WTC11 (cell line): ENCODE results near the gene ZNF30. TPM values are rescaled to one million over a fixed set of nuclear protein-coding genes. Genes with fewer than 3 reads are reported as not detected.

ENCODE experiments used
- ATAC-seq: fragments of 200-7000 bp; cut with Tn5 transposase; 2 replicates; pipeline ENCODE4 v1.10.0; 2021; ENCODE audit warnings: mild to moderate bottlenecking, moderate library complexity
- CTCF ChIA-PET: fragments of 300-600 bp; sonication (Branson Sonifier 250); formaldehyde crosslinking; loops from one replicate; lab custom pipeline; 2021; ENCODE audit warnings: antibody characterized with exemption; lab: Charles Lee
- POLR2A ChIA-PET: fragments of 350-600 bp; sonication (Branson Sonifier 250); formaldehyde crosslinking; loops from one replicate; lab custom pipeline; 2021; ENCODE audit warnings: antibody characterized with exemption; lab: Charles Lee
- DNase-seq: peaks from one replicate; pipeline ENCODE4 v3.0.0; 2021; ENCODE audit warnings: low spot score
- H3K27ac Mint-ChIP-seq: 2 replicates; pipeline ENCODE4 v1.8.0; 2021; ENCODE audit warnings: mixed read lengths
- H3K27me3 Mint-ChIP-seq: 2 replicates; pipeline ENCODE4 v1.8.0; 2021; ENCODE audit warnings: low read depth, mild to moderate bottlenecking, moderate library complexity, mixed read lengths
- H3K36me3 Mint-ChIP-seq: 2 replicates; pipeline ENCODE4 v1.8.0; 2021; ENCODE audit warnings: mixed read lengths
- H3K4me1 Mint-ChIP-seq: 2 replicates; pipeline ENCODE4 v1.8.0; 2022; ENCODE audit warnings: mixed read lengths
- H3K4me3 Mint-ChIP-seq: 2 replicates; pipeline ENCODE4 v1.8.0; 2021; ENCODE audit warnings: mild to moderate bottlenecking, moderate library complexity, mixed read lengths
- H3K9me3 Mint-ChIP-seq: 2 replicates; pipeline ENCODE4 v1.8.0; 2021; ENCODE audit warnings: mixed read lengths
- AR ChIP-seq: fragments of 250-450 bp; sonication (Bioruptor Pico); IDR thresholded peaks from 2 replicates; pipeline ENCODE4 v1.9.0; 2021; ENCODE audit warnings: mild to moderate bottlenecking
- ARID4B ChIP-seq: sonication (generic); formaldehyde crosslinking; IDR thresholded peaks from 2 replicates; pipeline ENCODE4 v1.8.0; 2023; ENCODE audit warnings: missing genetic modification reagents, mild to moderate bottlenecking, borderline replicate concordance
- CBFB ChIP-seq: sonication (generic); formaldehyde crosslinking; IDR thresholded peaks from 2 replicates; pipeline ENCODE4 v1.8.1; 2022; ENCODE audit warnings: mild to moderate bottlenecking, low read depth, missing genetic modification reagents
- CREB1 ChIP-seq: sonication (generic); formaldehyde crosslinking; IDR thresholded peaks from 2 replicates; pipeline ENCODE4 v1.8.0; 2023; ENCODE audit warnings: mild to moderate bottlenecking, missing genetic modification reagents
- FOXJ3 ChIP-seq: sonication (generic); formaldehyde crosslinking; IDR thresholded peaks from 2 replicates; pipeline ENCODE4 v1.9.0; 2021; ENCODE audit warnings: missing genetic modification reagents, mild to moderate bottlenecking, borderline replicate concordance
- GRHL2 ChIP-seq: fragments of 250-450 bp; sonication (Bioruptor Pico); IDR thresholded peaks from 2 replicates; pipeline ENCODE4 v1.8.0; 2022; ENCODE audit warnings: mild to moderate bottlenecking, moderate library complexity; ENCODE audit not compliant: insufficient replicate concordance, severe bottlenecking
- HMGXB4 ChIP-seq: sonication (generic); formaldehyde crosslinking; IDR thresholded peaks from 2 replicates; pipeline ENCODE4 v1.8.1; 2023; ENCODE audit warnings: mild to moderate bottlenecking, moderate library complexity, missing genetic modification reagents
- MXD4 ChIP-seq: fragments of 250-450 bp; sonication (Bioruptor Pico); IDR thresholded peaks from 2 replicates; pipeline ENCODE4 v1.8.0; 2021; ENCODE audit warnings: mild to moderate bottlenecking, moderate library complexity, borderline replicate concordance
- NR3C1 ChIP-seq: sonication (generic); formaldehyde crosslinking; conservative IDR thresholded peaks from 2 replicates; pipeline ENCODE4 v1.8.1; 2023; ENCODE audit warnings: low read depth, mild to moderate bottlenecking, missing genetic modification reagents
- TCF7 ChIP-seq: sonication (generic); formaldehyde crosslinking; IDR thresholded peaks from 2 replicates; pipeline ENCODE4 v1.8.0; 2022; ENCODE audit warnings: mild to moderate bottlenecking, low read depth, missing genetic modification reagents, moderate library complexity
- USF1 ChIP-seq: sonication (generic); formaldehyde crosslinking; IDR thresholded peaks from 2 replicates; pipeline ENCODE4 v1.8.0; 2022; ENCODE audit warnings: mild to moderate bottlenecking, missing genetic modification reagents
- total RNA-seq: library from RNA; stranded (reverse); gene quantifications from 3 replicates; pipeline ENCODE4 v1.2.3, GENCODE V29; 2021
- TF ChIP-seq, protein P1 (sequence below): fragments of 250-450 bp; sonication (Bioruptor Pico); IDR thresholded peaks from 2 replicates; pipeline ENCODE4 v1.9.0; 2021; ENCODE audit warnings: mild to moderate bottlenecking, borderline replicate concordance
- TF ChIP-seq, protein P2 (sequence below): fragments of 250-450 bp; sonication (Bioruptor Pico); IDR thresholded peaks from 2 replicates; pipeline ENCODE4 v1.9.0; 2021; ENCODE audit warnings: moderate library complexity, mild to moderate bottlenecking, inconsistent platforms, borderline replicate concordance

The ZNF30 gene
- total RNA-seq, 1 experiment from 2014 or later = 5.4 TPM

- no peak for TF ChIP-seq ARID4B (CRISPR knock-in tag)
Observed at GRCh38 chr19:34953092-34953491, 26.4 kb downstream of the ZNF30 start (continued).

- CTCF ChIA-PET = no interaction called here
- Mint-ChIP-seq H3K4me1 (peaks cover 14% of the 10 kb centered on the region), H3K9me3 (peaks cover 66% of the 10 kb centered on the region), H3K4me3 (no peak overlapping the region), H3K36me3 (peaks cover 83% of the 10 kb centered on the region), H3K27ac (no peak overlapping the region), H3K27me3 (peaks cover 22% of the 10 kb centered on the region)
- TF ChIP-seq GRHL2 (CRISPR knock-in tag) (no peak), FOXJ3 (no peak), AR (no peak), TCF7 (CRISPR knock-in tag) (no peak), NR3C1 (CRISPR knock-in tag) (no peak), MXD4 (CRISPR knock-in tag) (no peak), HMGXB4 (CRISPR knock-in tag) (no peak), CBFB (no peak), USF1 (no peak), CREB1 (no peak)
- TF ChIP-seq, protein P1, sequence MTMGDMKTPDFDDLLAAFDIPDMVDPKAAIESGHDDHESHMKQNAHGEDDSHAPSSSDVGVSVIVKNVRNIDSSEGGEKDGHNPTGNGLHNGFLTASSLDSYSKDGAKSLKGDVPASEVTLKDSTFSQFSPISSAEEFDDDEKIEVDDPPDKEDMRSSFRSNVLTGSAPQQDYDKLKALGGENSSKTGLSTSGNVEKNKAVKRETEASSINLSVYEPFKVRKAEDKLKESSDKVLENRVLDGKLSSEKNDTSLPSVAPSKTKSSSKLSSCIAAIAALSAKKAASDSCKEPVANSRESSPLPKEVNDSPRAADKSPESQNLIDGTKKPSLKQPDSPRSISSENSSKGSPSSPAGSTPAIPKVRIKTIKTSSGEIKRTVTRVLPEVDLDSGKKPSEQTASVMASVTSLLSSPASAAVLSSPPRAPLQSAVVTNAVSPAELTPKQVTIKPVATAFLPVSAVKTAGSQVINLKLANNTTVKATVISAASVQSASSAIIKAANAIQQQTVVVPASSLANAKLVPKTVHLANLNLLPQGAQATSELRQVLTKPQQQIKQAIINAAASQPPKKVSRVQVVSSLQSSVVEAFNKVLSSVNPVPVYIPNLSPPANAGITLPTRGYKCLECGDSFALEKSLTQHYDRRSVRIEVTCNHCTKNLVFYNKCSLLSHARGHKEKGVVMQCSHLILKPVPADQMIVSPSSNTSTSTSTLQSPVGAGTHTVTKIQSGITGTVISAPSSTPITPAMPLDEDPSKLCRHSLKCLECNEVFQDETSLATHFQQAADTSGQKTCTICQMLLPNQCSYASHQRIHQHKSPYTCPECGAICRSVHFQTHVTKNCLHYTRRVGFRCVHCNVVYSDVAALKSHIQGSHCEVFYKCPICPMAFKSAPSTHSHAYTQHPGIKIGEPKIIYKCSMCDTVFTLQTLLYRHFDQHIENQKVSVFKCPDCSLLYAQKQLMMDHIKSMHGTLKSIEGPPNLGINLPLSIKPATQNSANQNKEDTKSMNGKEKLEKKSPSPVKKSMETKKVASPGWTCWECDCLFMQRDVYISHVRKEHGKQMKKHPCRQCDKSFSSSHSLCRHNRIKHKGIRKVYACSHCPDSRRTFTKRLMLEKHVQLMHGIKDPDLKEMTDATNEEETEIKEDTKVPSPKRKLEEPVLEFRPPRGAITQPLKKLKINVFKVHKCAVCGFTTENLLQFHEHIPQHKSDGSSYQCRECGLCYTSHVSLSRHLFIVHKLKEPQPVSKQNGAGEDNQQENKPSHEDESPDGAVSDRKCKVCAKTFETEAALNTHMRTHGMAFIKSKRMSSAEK (CRISPR knock-in tag) = no peak
- TF ChIP-seq, protein P2, sequence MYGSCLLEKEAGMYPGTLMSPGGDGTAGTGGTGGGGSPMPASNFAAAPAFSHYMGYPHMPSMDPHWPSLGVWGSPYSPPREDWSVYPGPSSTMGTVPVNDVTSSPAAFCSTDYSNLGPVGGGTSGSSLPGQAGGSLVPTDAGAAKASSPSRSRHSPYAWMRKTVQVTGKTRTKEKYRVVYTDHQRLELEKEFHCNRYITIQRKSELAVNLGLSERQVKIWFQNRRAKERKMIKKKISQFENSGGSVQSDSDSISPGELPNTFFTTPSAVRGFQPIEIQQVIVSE = no peak
- POLR2A ChIA-PET = no interaction called here
- DNase-seq = no peak
- ATAC-seq = no peak
Observed at GRCh38 chr19:34957830-34958751, 31.4 kb downstream of the ZNF30 start.
